Measurements from ENCODE around the gene CRYGN. TPM values are rescaled to one million over a fixed set of nuclear protein-coding genes. Genes with fewer than 3 reads are reported as not detected.

CRYGN gene
- total and polyA plus RNA-seq, 9 of the 15 experiments (the other 6 are each of a cell fraction or from before 2014, with no cell fraction given), result not detected

GRCh38 chr7:151404216-151405011, 35.5 kb downstream of the CRYGN start (continued):
- TF ChIP-seq LEF1 (IDR thresholded peaks at IDR 0.05) (peak; percentile 64; the same call in 1 of the 2 replicates), ZNF311 (CRISPR knock-in tag; IDR thresholded peaks at IDR 0.05) (no peak), BACH1 (tag; IDR thresholded peaks at IDR 0.05) (no peak), FOSL1 (tag; conservative IDR thresholded peaks at IDR 0.05) (peak; percentile 93), MBD2 (IDR thresholded peaks at IDR 0.05; ENCODE audit: borderline replicate concordance, low read depth) (0 out of 2 replicates have a peak, but pooled peaks have one; percentile 21), NCOA1 (IDR thresholded peaks at IDR 0.05; ENCODE audit: low read depth) (peak; percentile 44; the same call in 1 of the 2 replicates), LCOR (CRISPR knock-in tag; IDR thresholded peaks at IDR 0.05) (0 out of 2 replicates have a peak, but pooled peaks have one; percentile 65), ZNF146 (CRISPR knock-in tag; IDR thresholded peaks at IDR 0.05; ENCODE audit: unreplicated experiment) (no peak), RBM25 (IDR thresholded peaks at IDR 0.05; ENCODE audit: low read depth, low read length, severe bottlenecking) (no peak), RBFOX2 (IDR thresholded peaks at IDR 0.05; ENCODE audit: low read depth, low read length) (peak; percentile 63), USF2 (CRISPR knock-in tag; IDR thresholded peaks at IDR 0.05) (no peak), POU5F1 (IDR thresholded peaks at IDR 0.05; ENCODE audit: borderline replicate concordance, low read depth, low read length, partially characterized antibody) (no peak), SRF (CRISPR knock-in tag; IDR thresholded peaks at IDR 0.05) (no peak), RBM15 (IDR thresholded peaks at IDR 0.05; ENCODE audit: insufficient read depth, low read length) (no peak), TBP (optimal IDR thresholded peaks at IDR 0.05; ENCODE audit: low read depth, low read length) (peak; percentile 52), THRAP3 (IDR thresholded peaks at IDR 0.05; ENCODE audit: borderline replicate concordance) (no peak), ZBTB33 (CRISPR knock-in tag; IDR thresholded peaks at IDR 0.05) (peak; percentile 87), ZBTB7A (IDR thresholded peaks at IDR 0.05; ENCODE audit: borderline replicate concordance, control insufficient read depth, low read depth, low read length) (peak; percentile 83; the same call in 1 of the 2 replicates), CXXC5 (CRISPR knock-in tag; IDR thresholded peaks at IDR 0.05) (no peak), HBP1 (CRISPR knock-in tag; IDR thresholded peaks at IDR 0.05) (no peak), PML (IDR thresholded peaks at IDR 0.05; ENCODE audit: low read length) (no peak), MYC (IDR thresholded peaks at IDR 0.05; ENCODE audit: low read depth, low read length) (peak; percentile 44; the same call in 1 of the 2 replicates), MYC (CRISPR knock-in tag; IDR thresholded peaks at IDR 0.05; ENCODE audit: borderline replicate concordance, low read depth) (no peak), KLF1 (tag; IDR thresholded peaks at IDR 0.05) (peak; percentile 42; the same call in 1 of the 2 replicates)
